ENCODE data around the gene UTP4.

DNA sequence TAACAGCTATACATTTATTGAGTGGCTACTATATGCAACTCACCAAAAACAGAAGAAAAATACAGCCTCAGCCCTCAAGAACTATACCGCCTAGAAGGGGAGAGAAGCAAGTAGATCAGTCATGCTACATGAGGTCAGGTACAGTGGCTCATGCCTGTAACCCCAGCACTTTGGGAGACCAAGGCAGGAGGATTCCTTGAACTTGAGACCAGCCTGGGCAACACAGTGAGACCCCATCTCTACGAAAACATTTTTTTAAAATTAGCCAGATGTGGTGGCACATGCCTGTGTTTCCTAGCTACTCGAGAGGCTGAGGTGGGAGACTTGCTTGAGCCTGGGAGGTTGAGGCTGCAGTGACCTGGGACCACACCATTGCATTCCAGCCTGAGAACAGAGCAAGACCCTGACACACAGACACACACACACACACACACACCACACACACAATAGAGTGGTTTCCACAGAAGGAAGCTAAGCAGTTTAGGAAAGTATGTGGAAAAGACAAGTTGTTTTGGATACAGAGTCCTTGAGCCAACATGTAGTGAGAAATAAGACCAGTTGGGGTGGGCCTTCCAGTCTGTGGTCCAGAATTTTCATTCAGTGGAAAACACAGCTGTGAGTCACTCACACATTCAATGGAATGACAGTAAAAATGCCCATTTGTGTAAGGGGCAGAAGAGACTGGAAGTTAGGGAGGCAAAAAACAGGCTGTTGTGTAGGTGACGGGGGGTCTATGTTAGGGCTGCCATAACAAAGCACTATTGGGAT lies 43.8 kb downstream of the UTP4 start:
- TF ChIP-seq, protein P1, sequence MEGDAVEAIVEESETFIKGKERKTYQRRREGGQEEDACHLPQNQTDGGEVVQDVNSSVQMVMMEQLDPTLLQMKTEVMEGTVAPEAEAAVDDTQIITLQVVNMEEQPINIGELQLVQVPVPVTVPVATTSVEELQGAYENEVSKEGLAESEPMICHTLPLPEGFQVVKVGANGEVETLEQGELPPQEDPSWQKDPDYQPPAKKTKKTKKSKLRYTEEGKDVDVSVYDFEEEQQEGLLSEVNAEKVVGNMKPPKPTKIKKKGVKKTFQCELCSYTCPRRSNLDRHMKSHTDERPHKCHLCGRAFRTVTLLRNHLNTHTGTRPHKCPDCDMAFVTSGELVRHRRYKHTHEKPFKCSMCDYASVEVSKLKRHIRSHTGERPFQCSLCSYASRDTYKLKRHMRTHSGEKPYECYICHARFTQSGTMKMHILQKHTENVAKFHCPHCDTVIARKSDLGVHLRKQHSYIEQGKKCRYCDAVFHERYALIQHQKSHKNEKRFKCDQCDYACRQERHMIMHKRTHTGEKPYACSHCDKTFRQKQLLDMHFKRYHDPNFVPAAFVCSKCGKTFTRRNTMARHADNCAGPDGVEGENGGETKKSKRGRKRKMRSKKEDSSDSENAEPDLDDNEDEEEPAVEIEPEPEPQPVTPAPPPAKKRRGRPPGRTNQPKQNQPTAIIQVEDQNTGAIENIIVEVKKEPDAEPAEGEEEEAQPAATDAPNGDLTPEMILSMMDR (IDR thresholded peaks at IDR 0.05 in 8 of 11, conservative IDR thresholded peaks at IDR 0.05 in 3 of 11) = no peak
- TF ChIP-seq POLR2A (IDR thresholded peaks at IDR 0.05) = no peak
